ENCODE measurements around the gene TMEM163. TPM values are rescaled to one million over a fixed set of nuclear protein-coding genes. Genes with fewer than 3 reads are reported as not detected.

Gene TMEM163
- total RNA-seq, 2 donors from 2014 or later, result 16.2 to 27.5 TPM

- TF ChIP-seq CTCF (IDR thresholded peaks at IDR 0.05) (no peak), POLR2A (IDR thresholded peaks at IDR 0.05) (no peak)
- Histone ChIP-seq H3K27ac (no peak overlapping the region), H3K9me3 (no peaks in the 10 kb centered on the region), H3K27me3 (no peaks in the 10 kb centered on the region), H3K4me3 (no peak overlapping the region), H3K4me1 (peaks cover 24% of the 10 kb centered on the region), H3K36me3 (replicated peaks in 1 of 2; ENCODE audit: insufficient read depth in 1 of 2, low read depth in 2 of 2) (no peaks in the 10 kb centered on the region)
- intact Hi-C loops (cut with DNase I), result no loop called here
- 91 to 92% methylated on average over 5 of the region's 5 CpGs for WGBS, 2 donors
- no peak for ATAC-seq
- DNase-seq, result peak in 3 of 4 donors; percentile 9 to 60 (median 18)
Measured at GRCh38 chr2:134406311-134406710, 312.5 kb downstream of the TMEM163 start.

Other genes starting within 250 kb of the TMEM163 start
- under 1 TPM in 1 of 2 donors, not detected in 1; 0.52 TPM for gene ACMSD, start 119.6 kb upstream of the TMEM163 start, total RNA-seq
- 10 to 100 TPM; 19.1 to 32.7 TPM for gene CCNT2, start 199.8 kb upstream of the TMEM163 start, total RNA-seq

All from body of pancreas (tissue), 4 donors.